Endothelial cell of umbilical vein (primary cell): ENCODE measurements around the gene LTBP1. TPM values are rescaled to one million over a fixed set of nuclear protein-coding genes. Genes with fewer than 3 reads are reported as not detected.

Experiments
- BruUV-seq: library from RNA; stranded (reverse); fragments of 400-500 nt; replicated peaks from 2 replicates; lab custom pipeline; 2021; lab: Mats Ljungman, UMichigan
- CTCF ChIA-PET: fragments of 300-600, 350-600 bp; sonication (Branson Sonifier 250); formaldehyde crosslinking; loops from one replicate; lab custom pipeline; 2021; ENCODE audit warnings: antibody characterized with exemption, inconsistent platforms; lab: Charles Lee
- POLR2A ChIA-PET: fragments of 300-600, 350-600 bp; sonication (Branson Sonifier 250); formaldehyde crosslinking; loops from one replicate; lab custom pipeline; 2021; ENCODE audit warnings: antibody characterized with exemption, inconsistent platforms; lab: Charles Lee
- DNase-seq: peaks from one replicate; pipeline ENCODE4 v3.0.0-alpha.2; 2011; ENCODE audit warnings: low read depth, low spot score
- FAIRE-seq: peaks from 2 replicates; lab custom pipeline; 2011; peaks lifted over from hg19 to GRCh38; lab: Jason Lieb, UNC
- H2AFZ ChIP-seq: 2 replicates; pipeline ENCODE4 v1.6.0; 2012; ENCODE audit warnings: low read depth, low read length, control low read depth, inconsistent platforms
- H3K27ac ChIP-seq: 2 replicates; pipeline ENCODE4 v1.5.1; 2011; ENCODE audit warnings: low read depth, mild to moderate bottlenecking, control low read depth, low read length, moderate library complexity; ENCODE audit not compliant: insufficient read depth
- H3K27me3 ChIP-seq, 2 experiments: 2 replicates each; pipeline versions ENCODE4 v1.6.0 to v1.6.1; 2011; ENCODE audit warnings: low read length in 2 of 2, mixed read lengths in 1 of 2; ENCODE audit not compliant: control insufficient read depth in 2 of 2, insufficient read depth in 2 of 2
- H3K36me3 ChIP-seq, 2 experiments: 2 replicates in 1 of 2; 3 replicates in 1 of 2; pipeline ENCODE4 v1.5.1; 2011; ENCODE audit warnings: low read length in 2 of 2, mild to moderate bottlenecking in 1 of 2, moderate library complexity in 1 of 2; ENCODE audit not compliant: control insufficient read depth in 2 of 2, insufficient read depth in 2 of 2; ENCODE audit errors: extremely low read depth in 1 of 2
- H3K4me1 ChIP-seq: 3 replicates; pipeline ENCODE4 v1.5.1; 2011; ENCODE audit warnings: mild to moderate bottlenecking, low read length; ENCODE audit not compliant: control insufficient read depth, insufficient read depth; ENCODE audit errors: extremely low read depth
- H3K4me2 ChIP-seq: 2 replicates; pipeline ENCODE4 v1.6.1; 2011; ENCODE audit warnings: low read length, control low read depth, mixed read lengths; ENCODE audit not compliant: insufficient read depth
- H3K4me3 ChIP-seq, 3 experiments: fragments of 200-600 bp in 1 of 3; sonication (generic), shearing (Covaris generic) in 1 of 3; replicated peaks in 1 of 3; 2 replicates each; pipeline ENCODE4 v1.5.1; 2011 to 2016; ENCODE audit warnings: control low read depth in 3 of 3, low read length in 3 of 3, mild to moderate bottlenecking in 2 of 3, inconsistent platforms in 1 of 3, low read depth in 1 of 3, moderate library complexity in 1 of 3; ENCODE audit not compliant: insufficient read depth in 1 of 3
- H3K79me2 ChIP-seq: 2 replicates; pipeline ENCODE4 v1.6.0; 2012; ENCODE audit warnings: low read length, inconsistent platforms; ENCODE audit not compliant: control insufficient read depth, insufficient read depth
- H3K9ac ChIP-seq: replicated peaks from 2 replicates; pipeline ENCODE3; 2011; ENCODE audit warnings: low read length, control low read depth; ENCODE audit not compliant: insufficient read depth; ENCODE audit errors: extremely low read depth
- H3K9me1 ChIP-seq: replicated peaks from 3 replicates; pipeline ENCODE4 v1.6.0; 2011; ENCODE audit warnings: mild to moderate bottlenecking, low read length; ENCODE audit not compliant: control insufficient read depth, insufficient read depth; ENCODE audit errors: extremely low read depth
- H3K9me3 ChIP-seq: replicated peaks from 2 replicates; pipeline ENCODE4 v1.5.1; 2012; ENCODE audit warnings: low read length, inconsistent platforms; ENCODE audit not compliant: control insufficient read depth, insufficient read depth
- H4K20me1 ChIP-seq: replicated peaks from 2 replicates; pipeline ENCODE3; 2011; ENCODE audit warnings: mild to moderate bottlenecking, low read length; ENCODE audit not compliant: control insufficient read depth, insufficient read depth; ENCODE audit errors: extremely low read depth
- EZH2 ChIP-seq: IDR thresholded peaks from 2 replicates; pipeline ENCODE4 v1.6.1; 2012; ENCODE audit warnings: borderline replicate concordance, low read depth, mild to moderate bottlenecking, moderate library complexity, low read length, inconsistent platforms; ENCODE audit not compliant: severe bottlenecking
- FOS ChIP-seq: IDR thresholded peaks from 2 replicates; pipeline ENCODE4 v1.6.1; 2011; ENCODE audit warnings: mild to moderate bottlenecking, low read length, moderate library complexity, borderline replicate concordance; ENCODE audit not compliant: insufficient read depth
- GATA2 ChIP-seq: IDR thresholded peaks from 2 replicates; pipeline ENCODE4 v1.7.0; 2011; ENCODE audit warnings: low read depth, mild to moderate bottlenecking, moderate library complexity, mixed read lengths, low read length; ENCODE audit not compliant: insufficient read length, insufficient read depth
- JUN ChIP-seq: IDR thresholded peaks from 2 replicates; pipeline ENCODE4 v1.6.1; 2011; ENCODE audit warnings: borderline replicate concordance, low read depth; ENCODE audit not compliant: insufficient read length, insufficient read depth
- MYC ChIP-seq: IDR thresholded peaks from one replicate; pipeline ENCODE4 v1.6.1; 2011; ENCODE audit warnings: mild to moderate bottlenecking, low read depth, low read length
- POLR2A ChIP-seq: IDR thresholded peaks from 2 replicates; pipeline ENCODE4 v1.6.1; 2012; ENCODE audit warnings: low read depth, mild to moderate bottlenecking, control low read depth, low read length
- POLR2AphosphoS5 ChIP-seq: IDR thresholded peaks from 2 replicates; pipeline ENCODE4 v1.6.1; 2012; ENCODE audit warnings: low read depth, mild to moderate bottlenecking, control low read depth, low read length, moderate library complexity; ENCODE audit not compliant: insufficient read depth
- dilution Hi-C: fragments of 300-500 bp; cut with MboI; formaldehyde crosslinking; loops from one replicate; pipeline ENCODE4 v1.15.0; 2019; ENCODE audit warnings: low sequenced_read_pairs; ENCODE audit not compliant: extremely low pct_ligation_motif_present
- intact Hi-C: fragments of 100-400 bp; cut with micrococcal nuclease; formaldehyde crosslinking; loops from one replicate; pipeline ENCODE4 v1.10.0; 2022
- polyA plus RNA-seq, 4 experiments: library from polyadenylated mRNA; depleted of rRNA in 3 of 4; stranded (reverse) in 3 of 4; unstranded in 1 of 4; fragments of >200 nt; gene quantifications; 2 replicates each; pipeline versions ENCODE4 v1.2.1 to v1.2.3, GENCODE V29; 2011 to 2012; ENCODE audit warnings: missing spikeins in 1 of 4
- total RNA-seq: library from RNA; stranded (reverse); gene quantifications from 2 replicates; pipeline ENCODE4 v1.2.3, GENCODE V29; 2021
- TF ChIP-seq, protein P1 (sequence below): IDR thresholded peaks from 2 replicates; pipeline ENCODE4 v1.6.1; 2011; ENCODE audit not compliant: insufficient read depth, insufficient read length
- TF ChIP-seq, protein P2 (sequence below), 2 donors: IDR thresholded peaks; 1 replicate in 1 of 2; 2 replicates in 1 of 2; pipeline ENCODE4 v1.5.1; 2011; ENCODE audit warnings: low read length in 2 of 2, mild to moderate bottlenecking in 2 of 2, moderate library complexity in 2 of 2, control low read depth in 1 of 2, inconsistent platforms in 1 of 2, low read depth in 1 of 2; ENCODE audit not compliant: insufficient read depth in 1 of 2; ENCODE audit errors: extremely low read depth in 1 of 2

LTBP1 gene
- total and polyA plus RNA-seq, 2 donors (not counting 3 experiments of a cell fraction or from before 2014, with no cell fraction given) = 57.4 to 68.2 TPM

DNA sequence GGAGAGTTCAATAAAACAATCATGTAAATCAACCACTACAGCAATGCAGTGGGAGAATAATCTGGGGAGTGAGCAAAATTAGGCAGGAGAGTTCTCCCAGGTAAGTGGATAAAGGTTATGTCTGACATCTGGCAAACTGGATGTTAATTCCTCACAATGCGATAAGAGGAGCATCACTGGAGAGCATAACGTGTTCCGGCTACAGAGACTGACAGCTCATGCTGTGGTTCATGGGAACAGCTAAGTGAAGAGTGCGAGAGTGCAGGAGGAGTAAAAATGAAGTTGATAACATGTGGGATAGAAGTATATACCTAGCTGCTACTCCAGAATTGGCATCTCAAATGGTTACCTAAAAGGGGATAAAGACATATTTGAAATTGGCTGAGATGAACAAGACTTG is 153.2 kb downstream of the LTBP1 start:
- ChIA-PET CTCF (no interaction called here), POLR2A (no interaction called here)
- intact Hi-C loops = loop anchor here (5.0 kb wide), 1 partner anchor 112 kb away; no protein-coding TSS in a partner anchor

DNA sequence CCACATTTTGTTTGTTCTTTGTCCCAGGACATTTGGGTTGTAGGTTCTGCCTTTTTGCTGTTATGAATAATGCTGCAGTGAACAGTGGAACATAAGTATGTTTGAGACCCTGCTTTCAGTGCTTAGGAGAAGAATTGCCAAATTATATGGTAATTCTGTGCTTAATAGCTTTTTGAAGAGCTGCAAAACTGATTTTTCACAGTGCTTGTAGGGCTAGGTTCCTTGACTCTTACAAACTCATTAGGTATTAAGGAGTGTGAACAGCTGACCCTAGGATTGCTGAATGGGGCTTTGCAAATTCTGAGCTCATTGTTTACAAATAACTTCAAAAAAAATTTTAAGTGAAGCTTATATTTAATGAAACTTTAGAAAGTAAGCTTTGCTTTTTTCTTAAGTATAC is 154.2 kb downstream of the LTBP1 start:
- no peak overlapping the region for H3K27ac ChIP-seq
- DNase-seq (no peak), FAIRE-seq (no peak)
- no peaks in the 10 kb centered on the region for H3K36me3 ChIP-seq
- H3K4me1 ChIP-seq = peaks cover 18% of the 10 kb centered on the region
- no peak overlapping the region for H3K9ac ChIP-seq
- POLR2A ChIA-PET = no interaction called here
- H3K9me1 ChIP-seq = no peaks in the 10 kb centered on the region
- no peaks in the 10 kb centered on the region for H3K79me2 ChIP-seq
- no TSS peak for BruUV-seq
- H3K4me3 ChIP-seq = no peak overlapping the region
- CTCF ChIA-PET = interaction anchor here (1.1 to 1.7 kb wide), 3 partner anchors 12 to 482 kb away, joined by 3 to 5 read pairs (median 5); no protein-coding TSS in a partner anchor
- H3K4me2 ChIP-seq = no peak overlapping the region
- H3K9me3 ChIP-seq = no peaks in the 10 kb centered on the region
- H4K20me1 ChIP-seq = no peaks in the 10 kb centered on the region
- intact Hi-C loops = loop anchor here (5.0 kb wide), 1 partner anchor 111 kb away; no protein-coding TSS in a partner anchor
- dilution Hi-C loops = no loop called here
- no peak for TF ChIP-seq POLR2AphosphoS5
- no peak for TF ChIP-seq JUN
- TF ChIP-seq GATA2 = no peak
- no peak for TF ChIP-seq FOS
- no peak for TF ChIP-seq POLR2A
- TF ChIP-seq EZH2 = no peak
- TF ChIP-seq MYC = no peak
- TF ChIP-seq, protein P1, sequence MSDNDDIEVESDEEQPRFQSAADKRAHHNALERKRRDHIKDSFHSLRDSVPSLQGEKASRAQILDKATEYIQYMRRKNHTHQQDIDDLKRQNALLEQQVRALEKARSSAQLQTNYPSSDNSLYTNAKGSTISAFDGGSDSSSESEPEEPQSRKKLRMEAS = no peak
- TF ChIP-seq, protein P2, sequence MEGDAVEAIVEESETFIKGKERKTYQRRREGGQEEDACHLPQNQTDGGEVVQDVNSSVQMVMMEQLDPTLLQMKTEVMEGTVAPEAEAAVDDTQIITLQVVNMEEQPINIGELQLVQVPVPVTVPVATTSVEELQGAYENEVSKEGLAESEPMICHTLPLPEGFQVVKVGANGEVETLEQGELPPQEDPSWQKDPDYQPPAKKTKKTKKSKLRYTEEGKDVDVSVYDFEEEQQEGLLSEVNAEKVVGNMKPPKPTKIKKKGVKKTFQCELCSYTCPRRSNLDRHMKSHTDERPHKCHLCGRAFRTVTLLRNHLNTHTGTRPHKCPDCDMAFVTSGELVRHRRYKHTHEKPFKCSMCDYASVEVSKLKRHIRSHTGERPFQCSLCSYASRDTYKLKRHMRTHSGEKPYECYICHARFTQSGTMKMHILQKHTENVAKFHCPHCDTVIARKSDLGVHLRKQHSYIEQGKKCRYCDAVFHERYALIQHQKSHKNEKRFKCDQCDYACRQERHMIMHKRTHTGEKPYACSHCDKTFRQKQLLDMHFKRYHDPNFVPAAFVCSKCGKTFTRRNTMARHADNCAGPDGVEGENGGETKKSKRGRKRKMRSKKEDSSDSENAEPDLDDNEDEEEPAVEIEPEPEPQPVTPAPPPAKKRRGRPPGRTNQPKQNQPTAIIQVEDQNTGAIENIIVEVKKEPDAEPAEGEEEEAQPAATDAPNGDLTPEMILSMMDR (IDR thresholded peaks at IDR 0.05; ENCODE audit: extremely low read depth in 1 of 2, insufficient read depth in 1 of 2, low read depth in 1 of 2, low read length in 2 of 2) = no peak
- no peak overlapping the region for H2AFZ ChIP-seq
- H3K27me3 ChIP-seq = no peaks in the 10 kb centered on the region

More for the DNA sequence above, 153.2 kb downstream of the LTBP1 start:
- no peak for FAIRE-seq
- dilution Hi-C loops = no loop called here
- no peak for DNase-seq
- no peaks in the 10 kb centered on the region for H3K9me3 ChIP-seq
- no peak for TF ChIP-seq POLR2AphosphoS5
- TF ChIP-seq FOS = no peak
- H3K27me3 ChIP-seq = no peaks in the 10 kb centered on the region
- H3K9me1 ChIP-seq = no peaks in the 10 kb centered on the region
- H3K4me2 ChIP-seq = no peak overlapping the region
- H3K4me1 ChIP-seq = peaks cover 16% of the 10 kb centered on the region
- H3K4me3 ChIP-seq = no peak overlapping the region
- no peaks in the 10 kb centered on the region for H3K36me3 ChIP-seq
- BruUV-seq = no TSS peak
- no peak overlapping the region for H3K9ac ChIP-seq
- no peak overlapping the region for H3K27ac ChIP-seq
- no peaks in the 10 kb centered on the region for H4K20me1 ChIP-seq
- H3K79me2 ChIP-seq = no peaks in the 10 kb centered on the region
- H2AFZ ChIP-seq = no peak overlapping the region
